ENCODE results near the gene CRIP2. TPM values are rescaled to one million over a fixed set of nuclear protein-coding genes. Genes with fewer than 3 reads are reported as not detected.

CRIP2 gene
- total and polyA plus RNA-seq, 2 experiments from 2014 or later, result 3.4 to 9.6 TPM

- H3K36me3 ChIP-seq (ENCODE audit: insufficient read depth), result no peaks in the 10 kb centered on the region
- H3K36me3 Mint-ChIP-seq (ENCODE audit: low read depth), result peaks cover 49% of the 10 kb centered on the region
- peaks cover 84% of the 10 kb centered on the region for H4K20me1 ChIP-seq (replicated peaks; ENCODE audit: insufficient read depth)
- no peak for DNase-seq (ENCODE audit: low spot score)
- H3K9me2 ChIP-seq (ENCODE audit: insufficient read depth), result no peaks in the 10 kb centered on the region
- peaks cover 14% of the 10 kb centered on the region for H3K4me1 Mint-ChIP-seq
- no peak overlapping the region for H2AFZ ChIP-seq
- H3K27ac ChIP-seq (ENCODE audit: low read depth), result no peak overlapping the region
- no peak overlapping the region for H3K4me2 ChIP-seq
- ATAC-seq, result no peak
- 0 out of 2 replicates have a peak, but pooled peaks cover 3% of the 10 kb centered on the region for H3K4me1 ChIP-seq (ENCODE audit: insufficient read depth)
- TF ChIP-seq REST (IDR thresholded peaks at IDR 0.05; ENCODE audit: unreplicated experiment) (no peak), ETS1 (IDR thresholded peaks at IDR 0.05) (no peak), CTCF (conservative IDR thresholded peaks at IDR 0.05; ENCODE audit: low read depth in 2 of 2) (no peak), CREB1 (CRISPR knock-in tag; IDR thresholded peaks at IDR 0.05; ENCODE audit: low read depth) (no peak), ZNF462 (CRISPR knock-in tag; IDR thresholded peaks at IDR 0.05) (no peak), NANOG (IDR thresholded peaks at IDR 0.05; ENCODE audit: borderline replicate concordance) (no peak), ZNF331 (CRISPR knock-in tag; IDR thresholded peaks at IDR 0.05; ENCODE audit: low read depth) (no peak), ZNF114 (CRISPR knock-in tag; IDR thresholded peaks at IDR 0.05) (no peak), EZH2phosphoT487 (IDR thresholded peaks at IDR 0.05; ENCODE audit: unreplicated experiment) (no peak)
- no peak overlapping the region for H3K4me3 Mint-ChIP-seq
- H3F3A ChIP-seq (replicated peaks; ENCODE audit: low read depth), result 0 out of 2 replicates have a peak, but pooled peaks cover 2% of the 10 kb centered on the region
- H3K79me2 ChIP-seq (replicated peaks; ENCODE audit: insufficient read depth), result peaks cover 99% of the 10 kb centered on the region
- H3K9me3 Mint-ChIP-seq, result no peaks in the 10 kb centered on the region
- no peak overlapping the region for H3K4me3 ChIP-seq
- H3K27ac Mint-ChIP-seq, result no peak overlapping the region
- H3K27me3 ChIP-seq (ENCODE audit: insufficient read depth), result no peaks in the 10 kb centered on the region
- H3K27me3 Mint-ChIP-seq (ENCODE audit: insufficient read depth, low read depth, poor library complexity), result peaks cover 2% of the 10 kb centered on the region
Observed at GRCh38 chr14:105430565-105430964, 44.1 kb upstream of the CRIP2 start.

Measured in GM23338 (cell line).